GM10266 (cell line): ENCODE measurements around the gene SHH.

Experiments used
- DNase-seq: peaks from one replicate; pipeline ENCODE4 v3.0.0; 2012; ENCODE audit errors: extremely low spot score
- CTCF ChIP-seq: IDR thresholded peaks from 2 replicates; pipeline ENCODE4 v1.5.1; 2012; ENCODE audit warnings: mild to moderate bottlenecking, low read depth; ENCODE audit not compliant: control insufficient read depth, insufficient read depth; ENCODE audit errors: missing control alignments

The SHH gene

GRCh38 chr7:155852426-155853301, 40.4 kb upstream of the SHH start:
- no peak for DNase-seq
- TF ChIP-seq CTCF: no peak

- no peak for TF ChIP-seq CTCF
- DNase-seq: no peak
Measured at GRCh38 chr7:155851892-155852291, 39.6 kb upstream of the SHH start.

- no peak for TF ChIP-seq CTCF
Measured at GRCh38 chr7:155850766-155851678, 38.8 kb upstream of the SHH start.

GRCh38 chr7:155850001-155850436, 37.8 kb upstream of the SHH start:
- no peak for TF ChIP-seq CTCF

More at GRCh38 chr7:155850766-155851678, 38.8 kb upstream of the SHH start:
- no peak for DNase-seq

GRCh38 chr7:155848691-155849669, 36.7 kb upstream of the SHH start:
- no peak for TF ChIP-seq CTCF
- DNase-seq: no peak

More at GRCh38 chr7:155850001-155850436, 37.8 kb upstream of the SHH start:
- DNase-seq: no peak

- DNase-seq: no peak
- no peak for TF ChIP-seq CTCF
Measured at GRCh38 chr7:155847821-155848435, 35.7 kb upstream of the SHH start.
